HCT116 (cell line): ENCODE measurements around the gene CBX4. TPM values are rescaled to one million over a fixed set of nuclear protein-coding genes. Genes with fewer than 3 reads are reported as not detected.

Source experiments
- ATAC-seq: fragments of 200-7000 bp; cut with Tn5 transposase; 2 replicates; pipeline ENCODE4 v1.9.1; 2020; ENCODE audit warnings: mild to moderate bottlenecking, moderate library complexity
- BruUV-seq: library from RNA; stranded (reverse); fragments of 400-500 nt; replicated peaks from 2 replicates; lab custom pipeline; 2021; lab: Mats Ljungman, UMichigan
- CTCF ChIA-PET: fragments of 300-600 bp; sonication (Branson Sonifier 250); formaldehyde crosslinking; loops from one replicate; lab custom pipeline; 2021; ENCODE audit warnings: antibody characterized with exemption; lab: Charles Lee
- POLR2A ChIA-PET: fragments of 300-600, 350-600 bp; sonication (Branson Sonifier 250); formaldehyde crosslinking; loops from one replicate; lab custom pipeline; 2021; ENCODE audit warnings: antibody characterized with exemption; lab: Charles Lee
- RAD21 ChIA-PET, 2 experiments: fragments of 300-600 bp; sonication (Branson Sonifier 250); formaldehyde crosslinking; loops; one replicate each; lab custom pipeline; 2023; ENCODE audit warnings: low total read pairs in 2 of 2; ENCODE audit not compliant: uncharacterized antibody in 2 of 2, unreplicated experiment in 2 of 2, low non-redundant PET in 1 of 2; lab: Charles Lee
- DNase-seq: peaks from one replicate; pipeline ENCODE4 v3.0.0-alpha.2; 2010; ENCODE audit warnings: low read depth, low spot score
- H2AFZ ChIP-seq: fragments of 200-600 bp; shearing (Covaris generic), sonication (generic); 2 replicates; pipeline ENCODE4 v1.6.1; 2017; ENCODE audit warnings: low read depth, mixed run types, mixed read lengths, antibody characterized with exemption, low read length; ENCODE audit not compliant: poor library complexity, severe bottlenecking
- H3K27ac ChIP-seq: 2 replicates; pipeline ENCODE4 v1.5.1; 2012; ENCODE audit warnings: low read depth, low read length
- H3K27me3 ChIP-seq: fragments of 200-600 bp; sonication (generic); 2 replicates; pipeline ENCODE4 v1.6.1; 2016; ENCODE audit warnings: mixed run types, low read length, mixed read lengths; ENCODE audit not compliant: insufficient read depth
- H3K36me3 ChIP-seq, 2 experiments: fragments of 200-500 bp in 1 of 2; fragments of 200-600 bp in 1 of 2; sonication (Bioruptor generic) in 1 of 2; sonication (generic) in 1 of 2; 2 replicates each; pipeline versions ENCODE4 v1.5.1 to v1.6.1; 2014 to 2016; ENCODE audit warnings: low read length in 2 of 2, inconsistent platforms in 1 of 2, mixed read lengths in 1 of 2, mixed run types in 1 of 2; ENCODE audit not compliant: insufficient read depth in 2 of 2, control insufficient read depth in 1 of 2
- H3K4me1 ChIP-seq, 2 experiments: fragments of 200-600 bp in 1 of 2; sonication (generic) in 1 of 2; 2 replicates each; pipeline versions ENCODE4 v1.5.1 to v1.6.1; 2012 to 2017; ENCODE audit warnings: low read length in 2 of 2, inconsistent platforms in 1 of 2, mild to moderate bottlenecking in 1 of 2, mixed read lengths in 1 of 2, mixed run types in 1 of 2, moderate library complexity in 1 of 2; ENCODE audit not compliant: insufficient read depth in 2 of 2, control insufficient read depth in 1 of 2
- H3K4me2 ChIP-seq: fragments of 200-600 bp; sonication (generic); 2 replicates; pipeline ENCODE4 v1.6.1; 2017; ENCODE audit warnings: mixed run types, low read length, mixed read lengths
- H3K4me3 ChIP-seq, 2 experiments: fragments of 200-600 bp in 1 of 2; sonication (generic) in 1 of 2; replicated peaks in 1 of 2; 2 replicates each; pipeline ENCODE4 v1.5.1; 2011 to 2016; ENCODE audit warnings: low read length in 2 of 2, control low read depth in 1 of 2, low read depth in 1 of 2, mild to moderate bottlenecking in 1 of 2, mixed read lengths in 1 of 2, mixed run types in 1 of 2
- H3K79me2 ChIP-seq: fragments of 200-600 bp; sonication (generic); 2 replicates; pipeline ENCODE4 v1.6.1; 2017; ENCODE audit warnings: mild to moderate bottlenecking, mixed run types, low read length, moderate library complexity, mixed read lengths; ENCODE audit not compliant: insufficient read depth
- H3K9ac ChIP-seq: fragments of 200-600 bp; sonication (generic); 2 replicates; pipeline ENCODE4 v1.6.1; 2016; ENCODE audit warnings: low read length, mixed read lengths
- H3K9me2 ChIP-seq: fragments of 200-600 bp; sonication (generic), shearing (Covaris generic); 2 replicates; pipeline ENCODE4 v1.6.1; 2017; ENCODE audit warnings: mixed run types, mild to moderate bottlenecking, moderate library complexity; ENCODE audit not compliant: insufficient read depth
- H3K9me3 ChIP-seq, 2 experiments: fragments of 200-500 bp in 1 of 2; fragments of 200-600 bp in 1 of 2; sonication (Bioruptor generic) in 1 of 2; sonication (generic) in 1 of 2; 2 replicates each; pipeline ENCODE4 v1.6.1; 2014 to 2017; ENCODE audit warnings: low read length in 2 of 2, mixed read lengths in 2 of 2, inconsistent platforms in 1 of 2, low read depth in 1 of 2, mild to moderate bottlenecking in 1 of 2, mixed run types in 1 of 2, moderate library complexity in 1 of 2; ENCODE audit not compliant: control insufficient read depth in 1 of 2, insufficient read depth in 1 of 2
- H4K20me1 ChIP-seq: fragments of 200-600 bp; sonication (generic), shearing (Covaris generic); 2 replicates; pipeline ENCODE4 v1.6.1; 2017; ENCODE audit warnings: mixed run types, mild to moderate bottlenecking, moderate library complexity; ENCODE audit not compliant: insufficient read depth
- CTCF ChIP-seq, 3 experiments: fragments of 200-600 bp in 1 of 3; sonication (generic) in 1 of 3; IDR thresholded peaks in 2 of 3; conservative IDR thresholded peaks in 1 of 3; 2 replicates each; pipeline ENCODE4 v1.5.1; 2012 to 2017; ENCODE audit warnings: low read depth in 2 of 3, low read length in 2 of 3, antibody characterized with exemption in 1 of 3, borderline replicate concordance in 1 of 3, control low read depth in 1 of 3, mild to moderate bottlenecking in 1 of 3, mixed read lengths in 1 of 3, mixed run types in 1 of 3, moderate library complexity in 1 of 3; ENCODE audit not compliant: insufficient read depth in 1 of 3
- EZH2phosphoT487 ChIP-seq: fragments of 200-600 bp; IDR thresholded peaks from 2 replicates; pipeline ENCODE4 v1.6.1; 2018; ENCODE audit warnings: antibody characterized with exemption, borderline replicate concordance
- FOSL1 ChIP-seq: IDR thresholded peaks from 2 replicates; pipeline ENCODE4 v1.6.1; 2012; ENCODE audit warnings: low read depth
- JUND ChIP-seq: IDR thresholded peaks from 2 replicates; pipeline ENCODE4 v1.6.1; 2012
- POLR2AphosphoS5 ChIP-seq: IDR thresholded peaks from 2 replicates; pipeline ENCODE4 v1.6.1; 2011; ENCODE audit warnings: mild to moderate bottlenecking, low read depth, low read length, moderate library complexity
- SRF ChIP-seq: IDR thresholded peaks from 2 replicates; pipeline ENCODE4 v1.6.1; 2012; ENCODE audit warnings: low read depth
- TCF7L2 ChIP-seq: IDR thresholded peaks from 2 replicates; pipeline ENCODE4 v1.7.0; 2011; ENCODE audit warnings: borderline replicate concordance, inconsistent platforms; ENCODE audit not compliant: insufficient read depth, insufficient read length; ENCODE audit errors: extremely low read depth
- intact Hi-C: fragments of 100-400 bp; cut with micrococcal nuclease; formaldehyde crosslinking; loops from 2 replicates; pipeline ENCODE4 v1.10.0; 2022
- total RNA-seq: library from RNA; stranded (reverse); gene quantifications from one replicate; pipeline ENCODE4 v1.2.1, GENCODE V29; 2021; ENCODE audit not compliant: unreplicated experiment
- TF ChIP-seq, protein P1 (sequence below): IDR thresholded peaks from 2 replicates; pipeline ENCODE4 v1.6.1; 2012
- TF ChIP-seq, protein P2 (sequence below): IDR thresholded peaks from 2 replicates; pipeline ENCODE4 v1.6.1; 2011; ENCODE audit warnings: mild to moderate bottlenecking, low read length, moderate library complexity; ENCODE audit not compliant: insufficient replicate concordance; ENCODE audit errors: extremely low read depth

CBX4 gene
- total RNA-seq, 1 experiment from 2014 or later, result 60.9 TPM

- ATAC-seq, result no peak
- Histone ChIP-seq H3K27me3 (no peaks in the 10 kb centered on the region), H2AFZ (no peak overlapping the region), H4K20me1 (no peaks in the 10 kb centered on the region), H3K79me2 (peaks cover 18% of the 10 kb centered on the region; the same call in 1 of the 2 replicates), H3K4me2 (peak overlapping the region; percentile 10; the same call in 1 of the 2 replicates), H3K9ac (no peak overlapping the region), H3K36me3 (peaks cover 10 to 18% of the 10 kb centered on the region in 2 experiments; a peak in 2 of 4 replicates), H3K4me3 (no peak overlapping the region), H3K27ac (no peak overlapping the region; the same call in 1 of the 2 replicates), H3K9me3 (no peaks in the 10 kb centered on the region), H3K4me1 (peaks cover 31 to 46% of the 10 kb centered on the region in 2 experiments), H3K9me2 (no peaks in the 10 kb centered on the region)
- TF ChIP-seq SRF (no peak), POLR2AphosphoS5 (no peak), EZH2phosphoT487 (no peak), TCF7L2 (no peak), JUND (no peak), FOSL1 (no peak)
- TF ChIP-seq, protein P1, sequence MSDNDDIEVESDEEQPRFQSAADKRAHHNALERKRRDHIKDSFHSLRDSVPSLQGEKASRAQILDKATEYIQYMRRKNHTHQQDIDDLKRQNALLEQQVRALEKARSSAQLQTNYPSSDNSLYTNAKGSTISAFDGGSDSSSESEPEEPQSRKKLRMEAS, result no peak
- no TSS peak for BruUV-seq
- ChIA-PET POLR2A (interaction anchor here (0.8 kb wide), 1 partner anchor 46 kb away, joined by 4 read pairs; the partner anchor contains the start of gene CBX4), RAD21 (no interaction called here), CTCF (no interaction called here)
- peak; percentile 26 for DNase-seq
- intact Hi-C loops, result no loop called here
These were observed 45.3 kb downstream of the CBX4 start for GRCh38 chr17:79793924-79794304.

DNA sequence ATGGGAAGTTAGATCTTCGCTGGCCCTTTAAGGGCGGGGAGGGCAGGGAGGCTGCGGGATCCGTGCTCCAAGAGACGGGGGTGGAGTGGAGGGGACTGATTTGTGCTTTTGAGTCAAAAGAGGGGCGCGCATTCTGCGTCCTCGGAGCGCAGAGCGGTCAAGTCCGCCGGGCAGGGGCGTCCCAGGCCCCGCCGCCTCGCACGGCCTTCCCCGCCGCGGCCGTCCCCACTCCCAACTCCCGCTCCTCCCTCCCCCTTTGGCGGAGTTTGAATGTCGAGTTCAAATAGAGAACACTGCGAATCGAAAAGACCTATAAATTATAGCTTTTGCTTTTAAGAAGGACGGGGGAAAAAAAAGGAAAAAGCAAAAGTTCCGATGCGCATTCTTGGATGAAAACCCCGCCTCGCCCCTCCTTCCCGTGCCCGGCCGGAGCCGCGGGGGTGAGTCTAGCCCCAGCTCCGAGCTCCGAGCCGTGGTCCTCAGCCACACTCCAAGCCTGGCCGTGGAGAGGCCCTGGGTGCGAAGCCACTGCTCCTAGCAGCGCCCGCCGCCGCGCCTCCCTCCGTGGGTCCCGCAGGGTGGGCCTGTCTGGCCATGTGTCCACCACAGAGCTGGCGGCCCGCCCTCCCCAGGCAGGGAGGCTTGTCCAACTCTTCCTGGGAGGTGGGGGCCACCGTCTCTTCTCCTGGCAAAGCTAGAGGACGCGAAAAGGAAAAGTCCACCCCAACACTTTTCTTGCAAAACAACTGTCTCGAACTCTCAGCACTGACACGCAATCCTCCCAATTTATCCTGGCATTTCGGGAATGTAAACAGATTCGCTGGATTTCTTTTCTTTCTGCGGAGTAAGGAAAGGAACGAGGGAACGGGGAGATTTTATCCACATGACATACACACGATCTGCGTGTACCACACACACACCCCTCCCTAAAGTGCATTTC is 46.0 kb downstream of the CBX4 start:
- peak overlapping the region; percentile 6; the same call in 1 of the 2 replicates for H3K27ac ChIP-seq
- no peak overlapping the region for H3K9ac ChIP-seq
- BruUV-seq, result no TSS peak
- ATAC-seq, result no peak
- no peak overlapping the region for H2AFZ ChIP-seq
- RAD21 ChIA-PET, result no interaction called here
- H3K9me3 ChIP-seq, result no peaks in the 10 kb centered on the region
- no peak overlapping the region for H3K4me3 ChIP-seq
- no peaks in the 10 kb centered on the region for H3K9me2 ChIP-seq
- H3K4me2 ChIP-seq, result peak overlapping the region; percentile 10; the same call in 1 of the 2 replicates
- peaks cover 29 to 41% of the 10 kb centered on the region in 2 experiments for H3K4me1 ChIP-seq
- CTCF ChIA-PET, result no interaction called here
- H3K36me3 ChIP-seq, result peaks cover 10 to 18% of the 10 kb centered on the region in 2 experiments; a peak in 2 of 4 replicates
- H3K79me2 ChIP-seq, result peaks cover 18% of the 10 kb centered on the region; the same call in 1 of the 2 replicates
- intact Hi-C loops, result no loop called here
- no peak for DNase-seq
- no peaks in the 10 kb centered on the region for H3K27me3 ChIP-seq
- no peaks in the 10 kb centered on the region for H4K20me1 ChIP-seq
- POLR2A ChIA-PET, result no interaction called here
- TF ChIP-seq, protein P2, sequence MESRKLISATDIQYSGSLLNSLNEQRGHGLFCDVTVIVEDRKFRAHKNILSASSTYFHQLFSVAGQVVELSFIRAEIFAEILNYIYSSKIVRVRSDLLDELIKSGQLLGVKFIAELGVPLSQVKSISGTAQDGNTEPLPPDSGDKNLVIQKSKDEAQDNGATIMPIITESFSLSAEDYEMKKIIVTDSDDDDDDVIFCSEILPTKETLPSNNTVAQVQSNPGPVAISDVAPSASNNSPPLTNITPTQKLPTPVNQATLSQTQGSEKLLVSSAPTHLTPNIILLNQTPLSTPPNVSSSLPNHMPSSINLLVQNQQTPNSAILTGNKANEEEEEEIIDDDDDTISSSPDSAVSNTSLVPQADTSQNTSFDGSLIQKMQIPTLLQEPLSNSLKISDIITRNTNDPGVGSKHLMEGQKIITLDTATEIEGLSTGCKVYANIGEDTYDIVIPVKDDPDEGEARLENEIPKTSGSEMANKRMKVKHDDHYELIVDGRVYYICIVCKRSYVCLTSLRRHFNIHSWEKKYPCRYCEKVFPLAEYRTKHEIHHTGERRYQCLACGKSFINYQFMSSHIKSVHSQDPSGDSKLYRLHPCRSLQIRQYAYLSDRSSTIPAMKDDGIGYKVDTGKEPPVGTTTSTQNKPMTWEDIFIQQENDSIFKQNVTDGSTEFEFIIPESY, result no peak
- no peak for TF ChIP-seq CTCF (IDR thresholded peaks at IDR 0.05 in 2 of 3, conservative IDR thresholded peaks at IDR 0.05 in 1 of 3; ENCODE audit: borderline replicate concordance in 1 of 3, insufficient read depth in 1 of 3, low read depth in 2 of 3, low read length in 2 of 3)
